HG02981 (cell line): ENCODE results near the gene RPUSD4.
A peak's percentile ranks its signal among the peaks of the same experiment; 100 is the strongest.

Source experiments
- ATAC-seq: cut with Tn5 transposase; IDR thresholded peaks from one replicate; pipeline ENCODE4 v1.9.1; 2021; ENCODE audit warnings: mild to moderate bottlenecking, moderate library complexity; ENCODE audit not compliant: unreplicated experiment

Gene RPUSD4

GRCh38 chr11:126185259-126186024 is 26.0 kb downstream of the RPUSD4 start:
- no peak for ATAC-seq

DNA sequence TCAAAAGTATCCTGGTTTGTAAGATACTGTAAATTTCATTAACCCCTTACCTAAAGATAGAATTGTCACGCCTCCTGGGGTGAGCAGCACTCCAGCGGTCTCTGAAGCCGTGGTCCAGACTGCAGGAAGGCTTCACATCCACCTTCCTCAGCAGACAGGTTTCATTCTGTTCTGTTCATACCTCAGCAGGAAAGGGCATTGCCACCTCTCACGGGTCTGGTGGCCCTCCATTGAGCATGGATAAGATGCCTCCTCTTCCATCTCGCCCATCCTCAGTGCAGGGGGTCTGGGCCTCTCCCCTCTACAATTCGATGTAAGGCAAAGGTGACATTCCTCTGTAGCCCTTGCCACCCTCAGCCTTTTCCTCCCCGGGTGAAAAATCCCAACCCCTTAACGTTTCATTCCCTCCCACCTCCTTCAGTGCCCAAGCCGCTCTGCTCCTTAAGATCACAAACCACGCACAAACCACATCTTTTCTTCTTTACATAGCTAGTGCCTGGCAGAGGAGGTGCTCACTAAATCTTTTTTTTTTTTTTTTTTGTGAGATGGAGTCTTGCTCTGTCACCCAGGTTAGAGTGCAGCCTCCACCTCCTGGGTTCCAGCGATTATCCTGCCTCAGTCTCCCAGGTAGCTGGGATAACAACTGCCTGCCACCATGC is 28.5 kb downstream of the RPUSD4 start:
- ATAC-seq: no peak

DNA sequence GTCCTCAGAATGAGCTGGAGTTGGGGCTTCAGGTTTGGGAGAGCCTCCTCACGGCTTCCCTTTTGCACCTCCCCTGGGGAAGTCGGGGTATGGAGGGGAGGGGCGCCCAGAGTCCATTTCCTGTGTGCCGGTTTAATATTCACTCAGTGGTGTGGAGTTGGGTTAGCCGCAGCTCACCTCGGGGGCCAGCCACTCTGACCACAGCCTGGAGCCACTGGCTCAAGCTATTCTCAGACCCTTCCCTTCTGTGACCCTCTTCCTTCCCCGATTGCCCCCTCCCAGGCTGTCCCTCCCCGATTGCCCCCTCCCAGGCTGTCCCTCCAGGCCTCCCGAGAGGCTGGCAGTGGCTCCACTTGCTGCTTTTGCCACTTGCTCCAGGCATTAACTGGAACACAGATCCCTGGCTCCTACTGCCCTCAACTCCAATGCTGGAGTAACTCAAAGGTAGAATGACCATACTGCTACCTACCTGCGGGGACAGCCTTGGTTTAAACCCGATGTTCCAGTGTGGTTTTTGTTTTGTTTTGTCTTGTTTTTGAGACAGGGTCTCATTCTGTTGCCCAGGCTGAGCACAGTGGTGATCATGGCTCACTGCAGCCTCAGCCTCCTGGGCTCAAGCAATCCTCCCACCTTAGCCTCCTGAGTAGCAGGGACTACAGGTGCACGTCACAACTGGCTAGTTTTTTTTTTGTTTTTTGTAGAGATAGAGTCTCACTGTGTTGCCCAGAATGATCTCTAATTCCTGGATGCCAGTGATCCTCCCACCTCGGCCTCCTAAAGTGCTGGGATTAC is 29.3 kb downstream of the RPUSD4 start:
- peak; percentile 56 for ATAC-seq

DNA sequence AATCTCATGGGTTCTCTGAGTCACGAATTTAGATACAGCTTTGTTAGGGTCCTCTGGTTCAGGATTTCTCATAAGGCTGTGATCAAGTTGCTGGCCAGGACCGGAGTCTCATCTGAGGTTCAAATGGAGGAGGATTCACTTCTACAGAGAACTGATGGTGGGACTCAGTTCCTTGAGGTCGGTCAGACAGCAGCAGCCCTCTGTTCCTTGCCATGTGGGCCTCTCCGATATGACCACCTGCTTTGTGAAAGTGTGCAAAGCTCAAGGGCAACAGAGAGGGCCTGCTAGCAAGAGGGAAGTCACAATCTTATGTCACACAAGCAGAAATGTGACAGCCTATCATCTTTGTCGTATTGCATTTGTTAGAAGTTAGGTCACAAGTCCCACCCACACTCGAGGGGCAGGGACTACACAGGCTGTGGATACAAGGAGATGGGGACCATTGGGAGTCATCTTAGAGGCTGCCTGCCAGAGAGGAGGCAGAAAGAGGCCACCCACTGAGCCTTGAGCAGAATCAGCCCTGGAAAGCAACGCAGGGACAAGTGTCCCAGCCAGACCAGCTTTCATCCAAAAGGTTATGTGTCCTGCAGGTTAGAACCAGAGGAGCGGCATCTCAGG is 34.5 kb downstream of the RPUSD4 start:
- ATAC-seq: no peak

DNA sequence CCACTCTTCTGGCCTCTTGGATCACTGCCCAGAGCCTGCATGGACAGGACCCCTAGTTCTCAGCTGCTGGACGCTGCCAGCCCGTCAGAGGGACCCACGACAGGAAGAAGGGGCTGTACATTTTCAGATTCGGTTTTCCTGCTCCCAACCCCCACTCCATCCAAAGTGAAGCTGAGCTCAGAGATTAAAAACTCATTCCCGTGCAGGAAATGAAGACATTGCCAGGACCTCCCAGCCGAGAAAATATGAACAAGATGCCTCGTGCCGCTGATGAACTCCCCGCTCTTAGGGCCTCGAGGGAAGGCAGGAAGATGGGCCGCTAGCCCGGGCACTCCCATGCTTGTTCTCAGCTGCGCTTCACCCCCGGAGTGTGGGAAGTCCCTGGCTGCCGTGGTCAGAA is 36.1 kb downstream of the RPUSD4 start:
- no peak for ATAC-seq

GRCh38 chr11:126174816-126175215 is 36.6 kb downstream of the RPUSD4 start:
- no peak for ATAC-seq

DNA sequence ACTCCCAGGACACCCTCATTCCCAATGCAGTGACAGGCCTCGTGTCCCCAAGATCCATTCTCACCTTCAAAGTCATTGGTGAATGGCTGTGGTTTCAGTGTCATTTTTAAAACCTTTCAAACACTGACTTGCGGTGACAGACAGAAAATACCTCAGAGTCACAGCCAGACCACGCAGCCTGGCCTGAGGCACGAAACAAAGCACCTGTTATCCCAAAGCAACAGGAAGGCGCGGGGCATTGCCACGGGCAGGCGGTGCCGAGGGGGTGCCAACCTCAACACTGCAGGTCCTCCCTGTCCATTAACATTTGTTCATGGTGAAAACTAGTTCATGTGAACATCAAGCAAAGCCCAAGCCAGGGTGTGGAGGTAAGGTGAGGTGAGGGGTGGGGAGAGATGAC is 38.2 kb downstream of the RPUSD4 start:
- no peak for ATAC-seq

DNA sequence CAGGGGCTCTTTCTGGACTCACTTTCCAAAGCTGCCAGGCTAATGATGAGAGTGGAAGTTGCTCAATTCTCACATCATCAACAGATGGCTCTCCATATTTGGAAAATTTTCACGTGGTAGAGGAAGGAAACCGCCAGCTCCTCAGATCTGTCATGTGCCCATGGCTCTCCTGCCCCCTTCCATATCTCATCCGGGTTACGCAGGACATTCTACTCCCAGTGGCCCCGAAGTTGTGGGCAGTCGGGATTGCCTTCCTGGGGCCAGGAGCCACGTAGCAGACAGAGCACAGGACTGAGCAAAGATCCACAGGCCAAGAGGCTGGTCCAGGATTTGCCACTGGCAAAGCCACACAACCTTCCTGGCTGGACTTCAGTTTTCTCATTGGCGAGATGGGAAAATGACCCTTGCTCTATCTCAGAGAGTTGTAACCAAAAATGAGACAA is 38.8 kb downstream of the RPUSD4 start:
- no peak for ATAC-seq

DNA sequence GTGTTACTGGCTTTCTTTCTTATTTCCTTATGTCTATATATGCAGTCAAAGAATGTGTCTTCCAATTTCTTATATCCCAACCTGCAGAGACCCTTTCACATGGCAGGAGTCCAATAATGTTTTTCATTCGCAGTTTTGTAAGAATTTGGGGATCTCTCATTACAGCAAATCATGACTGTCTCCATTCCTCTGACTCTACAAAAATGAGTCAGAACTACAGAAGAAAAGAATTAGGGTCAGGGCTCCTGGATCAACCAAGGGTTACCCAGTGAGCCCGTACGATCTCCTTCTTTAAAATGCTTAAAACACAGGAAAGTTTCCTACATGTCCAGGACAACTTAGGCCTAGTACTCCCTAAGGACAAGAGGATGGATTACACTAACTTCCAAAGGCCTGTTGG is 42.2 kb downstream of the RPUSD4 start:
- no peak for ATAC-seq

DNA sequence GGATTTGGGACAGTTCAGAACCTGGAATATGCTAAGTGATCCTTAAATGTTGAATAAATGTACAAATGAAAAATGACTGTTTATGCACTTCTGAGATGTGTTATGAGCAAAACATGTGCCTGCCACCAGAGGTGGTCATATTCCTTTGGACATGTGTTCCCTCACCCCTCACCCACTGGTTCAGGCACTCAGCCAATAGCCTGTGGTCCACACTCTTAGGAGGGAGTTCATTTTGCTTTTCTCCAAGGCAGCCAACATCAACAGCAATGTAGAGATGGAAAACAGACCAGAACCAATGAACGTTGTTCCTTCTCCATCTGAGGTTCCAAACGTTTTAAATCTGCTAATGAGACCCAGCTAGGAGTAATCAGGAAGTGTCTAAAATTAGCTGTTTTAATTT is 44.0 kb downstream of the RPUSD4 start:
- no peak for ATAC-seq

DNA sequence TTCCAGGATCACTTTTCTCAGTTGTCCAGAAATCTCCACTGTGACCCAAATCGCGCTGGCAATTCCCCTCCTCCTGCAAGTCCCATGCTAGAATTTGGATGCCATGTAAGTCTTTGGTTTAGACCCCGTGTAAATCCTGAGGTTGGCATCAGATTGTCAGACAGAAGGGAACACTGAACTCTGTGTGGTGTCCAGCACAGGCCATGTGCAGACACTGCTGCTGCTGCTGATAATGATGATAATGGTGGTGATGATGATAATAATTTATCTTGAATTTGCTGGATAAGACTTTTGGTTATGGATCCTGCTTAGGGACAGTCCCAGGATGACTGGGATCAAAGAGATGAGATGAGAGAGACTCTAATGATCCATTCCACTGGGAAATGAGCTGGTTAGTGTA is 45.0 kb downstream of the RPUSD4 start:
- ATAC-seq: no peak

DNA sequence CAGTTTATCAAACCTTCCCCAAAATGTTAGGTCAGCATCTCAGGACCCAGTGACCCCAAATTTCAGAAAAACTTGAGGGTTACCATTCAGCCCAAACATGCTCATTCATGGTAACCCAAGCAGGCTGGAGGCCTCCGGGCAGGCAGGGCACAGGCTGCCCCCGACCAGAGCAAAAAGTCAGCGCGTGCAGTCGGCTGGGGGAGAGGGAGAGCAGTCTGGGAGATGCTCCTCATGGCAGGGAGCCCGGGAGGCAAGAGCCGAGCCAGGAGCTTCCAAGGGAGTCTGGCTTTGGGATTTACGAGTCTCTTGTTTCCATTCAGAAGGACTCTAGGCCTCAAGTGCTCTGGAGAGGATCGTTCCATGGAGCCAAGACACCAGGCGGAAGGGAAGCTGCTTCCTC is 45.7 kb downstream of the RPUSD4 start:
- no peak for ATAC-seq

GRCh38 chr11:126165311-126165720 is 46.1 kb downstream of the RPUSD4 start:
- ATAC-seq: no peak

GRCh38 chr11:126164781-126165180 is 46.7 kb downstream of the RPUSD4 start:
- ATAC-seq: no peak

- no peak for ATAC-seq
These were observed 47.7 kb downstream of the RPUSD4 start for GRCh38 chr11:126163779-126164178.

DNA sequence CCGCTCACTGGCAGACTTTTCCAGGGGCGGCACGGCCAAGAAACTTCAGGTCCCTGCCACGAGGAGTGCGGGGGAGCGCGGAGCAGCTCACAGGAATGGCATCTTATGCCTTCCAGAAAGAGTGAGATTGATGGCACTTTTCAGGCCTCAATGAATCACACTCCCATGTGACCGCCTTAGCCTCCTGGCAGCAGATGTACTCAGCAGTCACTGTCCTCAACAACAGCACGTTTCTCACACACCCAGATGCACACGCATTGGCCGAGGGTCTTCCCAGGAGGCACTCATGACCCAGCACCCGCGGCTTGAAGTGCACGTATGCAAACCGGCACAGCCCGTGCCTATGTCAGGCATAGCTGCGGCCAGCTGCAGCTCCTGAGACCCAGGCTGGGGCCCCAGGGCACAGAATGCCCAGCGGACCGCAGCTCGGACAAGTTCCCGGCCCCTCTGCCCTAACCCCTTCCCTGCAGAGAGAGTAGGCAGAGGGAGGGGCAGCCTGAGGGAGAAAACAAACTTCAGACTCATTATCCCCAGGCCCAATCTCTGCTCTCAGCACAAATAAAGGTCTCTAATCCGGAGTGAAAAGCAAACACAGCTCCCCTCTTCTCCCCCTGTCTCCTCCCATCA is 48.3 kb downstream of the RPUSD4 start:
- no peak for ATAC-seq

DNA sequence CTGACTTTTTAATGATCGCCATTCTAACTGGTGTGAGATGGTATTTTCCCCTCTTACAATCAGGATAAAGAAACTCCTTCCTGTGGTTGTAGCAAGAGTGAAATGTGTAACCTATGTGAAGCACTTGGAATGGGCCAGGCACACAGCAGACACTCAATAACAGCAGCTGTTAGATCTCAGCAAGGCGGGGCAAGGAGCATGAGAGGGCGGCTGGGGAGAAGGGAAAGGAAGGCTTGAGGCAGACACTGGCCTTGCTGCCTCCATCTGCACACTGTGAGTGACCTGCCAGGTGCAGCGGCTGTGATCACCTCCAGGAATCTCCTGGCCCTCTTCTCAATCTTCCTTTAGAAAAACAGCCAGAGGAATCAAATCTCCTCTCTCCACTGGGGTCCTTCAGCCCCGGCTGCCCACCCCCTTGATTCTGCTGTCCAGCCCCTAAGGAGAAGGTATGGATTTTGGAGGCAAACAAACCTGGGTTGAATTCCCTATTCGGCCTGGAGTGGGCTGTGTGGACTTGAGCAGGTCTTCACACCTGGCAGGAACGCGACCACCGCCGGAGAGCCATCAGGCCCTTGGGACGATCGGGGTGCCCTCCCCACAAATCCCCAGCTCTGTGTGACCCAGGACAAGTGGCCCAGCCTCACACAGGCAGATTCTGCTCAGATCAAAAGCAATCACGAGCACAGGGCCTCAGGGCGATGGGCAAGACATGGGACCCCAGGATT is 49.0 kb downstream of the RPUSD4 start:
- ATAC-seq: no peak

GRCh38 chr11:126161023-126161391 is 50.4 kb downstream of the RPUSD4 start:
- no peak for ATAC-seq

DNA sequence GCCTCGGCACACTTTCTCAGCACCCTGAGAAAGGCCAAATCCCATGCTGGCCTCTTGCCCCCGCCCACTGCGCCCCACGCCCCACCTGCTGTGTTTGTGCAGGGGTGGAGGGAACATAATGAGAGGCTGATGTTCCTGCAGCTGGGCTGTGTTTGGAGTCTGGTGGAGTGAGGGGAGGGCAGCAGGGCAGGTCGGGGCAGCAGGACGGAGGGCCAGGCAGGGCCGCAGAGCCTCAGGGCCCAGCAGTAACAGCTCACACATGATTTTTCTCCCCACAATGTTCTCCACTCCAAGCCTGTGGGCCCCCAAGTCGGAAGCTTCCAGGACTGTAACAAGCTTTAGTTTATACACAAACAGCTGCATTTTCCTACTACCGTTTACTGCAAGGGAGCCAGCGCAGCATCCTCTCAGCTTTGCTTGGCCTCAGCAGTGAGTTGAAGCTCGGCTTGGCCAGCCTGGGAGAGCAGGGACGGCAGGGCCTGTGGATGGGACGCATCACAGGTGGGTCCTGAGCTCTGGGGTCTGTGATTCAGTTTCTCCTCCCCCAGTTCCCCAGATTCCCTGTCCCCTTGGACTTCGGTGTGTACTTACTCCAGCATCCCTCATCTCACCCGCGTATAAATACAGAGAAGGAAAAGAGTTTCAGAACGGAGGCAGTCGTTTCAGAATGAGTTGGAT is 51.0 kb downstream of the RPUSD4 start:
- ATAC-seq: no peak
